GM23338 (cell line): ENCODE results near the gene CTNNA2. TPM values are rescaled to one million over a fixed set of nuclear protein-coding genes. Genes with fewer than 3 reads are reported as not detected.

Experiments used
- ATAC-seq: fragments of 200-7000 bp; cut with Tn5 transposase; 3 replicates; pipeline ENCODE4 v1.9.1; 2020
- DNase-seq: peaks from one replicate; pipeline ENCODE4 v3.0.0-alpha.2; 2015; ENCODE audit warnings: low spot score
- H2AFZ ChIP-seq: fragments of 200-600 bp; sonication (generic); 2 replicates; pipeline ENCODE4 v1.8.0; 2016; ENCODE audit warnings: antibody characterized with exemption, mild to moderate bottlenecking, moderate library complexity
- H3F3A ChIP-seq: fragments of 200-600 bp; sonication (generic); replicated peaks from 2 replicates; pipeline ENCODE4 v1.8.0; 2017; ENCODE audit warnings: antibody characterized with exemption, mixed run types, low read depth
- H3K27ac ChIP-seq: fragments of 200-600 bp; sonication (generic); 2 replicates; pipeline ENCODE4 v1.6.1; 2016; ENCODE audit warnings: low read depth
- H3K27me3 ChIP-seq: fragments of 200-600 bp; sonication (generic); 2 replicates; pipeline ENCODE4 v1.8.0; 2016; ENCODE audit warnings: mild to moderate bottlenecking, mixed run types, moderate library complexity; ENCODE audit not compliant: insufficient read depth
- H3K36me3 ChIP-seq: fragments of 200-600 bp; sonication (generic); 2 replicates; pipeline ENCODE4 v1.8.0; 2016; ENCODE audit warnings: mild to moderate bottlenecking; ENCODE audit not compliant: insufficient read depth
- H3K4me1 ChIP-seq: fragments of 200-600 bp; sonication (generic); 2 replicates; pipeline ENCODE4 v1.8.0; 2016; ENCODE audit warnings: mild to moderate bottlenecking, moderate library complexity; ENCODE audit not compliant: insufficient read depth
- H3K4me2 ChIP-seq: fragments of 200-600 bp; sonication (generic); 2 replicates; pipeline ENCODE4 v1.7.1; 2017; ENCODE audit warnings: mixed run types
- H3K4me3 ChIP-seq: fragments of 200-600 bp; sonication (generic); 2 replicates; pipeline ENCODE4 v1.6.1; 2016; ENCODE audit warnings: mixed run types
- H3K79me2 ChIP-seq: fragments of 200-600 bp; sonication (generic); replicated peaks from 2 replicates; pipeline ENCODE4 v1.8.0; 2017; ENCODE audit warnings: mild to moderate bottlenecking; ENCODE audit not compliant: insufficient read depth
- H3K9me2 ChIP-seq: fragments of 200-600 bp; sonication (generic); 2 replicates; pipeline ENCODE4 v1.8.0; 2017; ENCODE audit not compliant: insufficient read depth
- H4K20me1 ChIP-seq: fragments of 200-600 bp; sonication (generic); replicated peaks from 2 replicates; pipeline ENCODE4 v1.8.0; 2017; ENCODE audit warnings: mild to moderate bottlenecking; ENCODE audit not compliant: insufficient read depth
- H3K27ac Mint-ChIP-seq: 2 replicates; pipeline ENCODE4 v1.8.0; 2020; ENCODE audit warnings: inconsistent platforms, mild to moderate bottlenecking, moderate library complexity, mixed read lengths
- H3K27me3 Mint-ChIP-seq: 3 replicates; pipeline ENCODE4 v1.8.0; 2022; ENCODE audit warnings: low read depth, mild to moderate bottlenecking, moderate library complexity, mixed read lengths, inconsistent platforms; ENCODE audit not compliant: insufficient read depth, poor library complexity
- H3K36me3 Mint-ChIP-seq: 3 replicates; pipeline ENCODE4 v1.8.0; 2021; ENCODE audit warnings: low read depth, mild to moderate bottlenecking, inconsistent platforms, moderate library complexity, mixed read lengths
- H3K4me1 Mint-ChIP-seq: 3 replicates; pipeline ENCODE4 v1.8.0; 2020; ENCODE audit warnings: mild to moderate bottlenecking, inconsistent platforms, mixed read lengths
- H3K4me3 Mint-ChIP-seq: 3 replicates; pipeline ENCODE4 v1.8.0; 2021; ENCODE audit warnings: moderate library complexity, mild to moderate bottlenecking, inconsistent platforms, mixed read lengths
- H3K9me3 Mint-ChIP-seq: 3 replicates; pipeline ENCODE4 v1.8.0; 2020; ENCODE audit warnings: moderate library complexity, mild to moderate bottlenecking, inconsistent platforms, mixed read lengths
- CREB1 ChIP-seq: fragments of 250-450 bp; sonication (Bioruptor Pico); IDR thresholded peaks from 2 replicates; pipeline ENCODE4 v1.5.0; 2020; ENCODE audit warnings: low read depth, mild to moderate bottlenecking, moderate library complexity
- EZH2 ChIP-seq: fragments of 200-600 bp; sonication (generic); IDR thresholded peaks from one replicate; pipeline ENCODE4 v1.8.0; 2017; ENCODE audit warnings: antibody characterized with exemption, mild to moderate bottlenecking, low read depth; ENCODE audit not compliant: unreplicated experiment
- EZH2phosphoT487 ChIP-seq: fragments of 200-600 bp; sonication (generic); IDR thresholded peaks from one replicate; pipeline ENCODE4 v1.8.1; 2018; ENCODE audit warnings: antibody characterized with exemption; ENCODE audit not compliant: unreplicated experiment
- JUNB ChIP-seq: IDR thresholded peaks from one replicate; pipeline ENCODE4 v1.6.1; 2016; ENCODE audit warnings: antibody characterized with exemption; ENCODE audit not compliant: unreplicated experiment
- NANOG ChIP-seq: IDR thresholded peaks from 2 replicates; pipeline ENCODE4 v1.6.1; 2016; ENCODE audit warnings: antibody characterized with exemption, borderline replicate concordance
- POLR2AphosphoS5 ChIP-seq: IDR thresholded peaks from 2 replicates; pipeline ENCODE4 v1.6.1; 2016; ENCODE audit warnings: antibody characterized with exemption, low read depth
- STAT1 ChIP-seq: IDR thresholded peaks from one replicate; pipeline ENCODE4 v1.6.1; 2016; ENCODE audit warnings: antibody characterized with exemption; ENCODE audit not compliant: unreplicated experiment
- ZNF114 ChIP-seq: fragments of 250-450 bp; sonication (Bioruptor Pico); IDR thresholded peaks from 2 replicates; pipeline ENCODE4 v1.5.0; 2020; ENCODE audit warnings: mild to moderate bottlenecking, moderate library complexity
- ZNF331 ChIP-seq: fragments of 250-450 bp; sonication (Bioruptor Pico); IDR thresholded peaks from 2 replicates; pipeline ENCODE4 v1.5.0; 2020; ENCODE audit warnings: low read depth, mild to moderate bottlenecking, moderate library complexity
- polyA plus RNA-seq: library from polyadenylated mRNA; unstranded; fragments of >200 nt; fragmentation: Nextera tagmentation; extraction: Ambion mirVana; gene quantifications from 2 replicates; pipeline ENCODE4 v1.2.1, GENCODE V29; 2016
- total RNA-seq: library from RNA; depleted of rRNA; stranded (reverse); fragments of >200 nt; shearing (Covaris generic); gene quantifications from 2 replicates; pipeline ENCODE4 v1.2.3, GENCODE V29; 2014
- TF ChIP-seq, protein P1 (sequence below): IDR thresholded peaks from one replicate; pipeline ENCODE4 v1.6.1; 2018; ENCODE audit warnings: antibody characterized with exemption; ENCODE audit not compliant: unreplicated experiment
- TF ChIP-seq, protein P2 (sequence below): fragments of 250-450 bp; sonication (Bioruptor Pico); IDR thresholded peaks from 2 replicates; pipeline ENCODE4 v1.5.0; 2020; ENCODE audit warnings: mild to moderate bottlenecking, moderate library complexity
- TF ChIP-seq, protein P3 (sequence below), 2 experiments: fragments of 200-600 bp in 1 of 2; sonication (generic) in 1 of 2; conservative IDR thresholded peaks; 2 replicates each; pipeline versions ENCODE4 v1.5.1 to v1.6.1; 2016 to 2017; ENCODE audit warnings: antibody characterized with exemption in 2 of 2, low read depth in 2 of 2, mild to moderate bottlenecking in 2 of 2, moderate library complexity in 1 of 2
- TF ChIP-seq, protein P4 (sequence below): IDR thresholded peaks from 2 replicates; pipeline ENCODE4 v1.6.1; 2016; ENCODE audit warnings: antibody characterized with exemption

The CTNNA2 gene
- total and polyA plus RNA-seq, 2 experiments from 2014 or later: 6.4 to 15.6 TPM

DNA sequence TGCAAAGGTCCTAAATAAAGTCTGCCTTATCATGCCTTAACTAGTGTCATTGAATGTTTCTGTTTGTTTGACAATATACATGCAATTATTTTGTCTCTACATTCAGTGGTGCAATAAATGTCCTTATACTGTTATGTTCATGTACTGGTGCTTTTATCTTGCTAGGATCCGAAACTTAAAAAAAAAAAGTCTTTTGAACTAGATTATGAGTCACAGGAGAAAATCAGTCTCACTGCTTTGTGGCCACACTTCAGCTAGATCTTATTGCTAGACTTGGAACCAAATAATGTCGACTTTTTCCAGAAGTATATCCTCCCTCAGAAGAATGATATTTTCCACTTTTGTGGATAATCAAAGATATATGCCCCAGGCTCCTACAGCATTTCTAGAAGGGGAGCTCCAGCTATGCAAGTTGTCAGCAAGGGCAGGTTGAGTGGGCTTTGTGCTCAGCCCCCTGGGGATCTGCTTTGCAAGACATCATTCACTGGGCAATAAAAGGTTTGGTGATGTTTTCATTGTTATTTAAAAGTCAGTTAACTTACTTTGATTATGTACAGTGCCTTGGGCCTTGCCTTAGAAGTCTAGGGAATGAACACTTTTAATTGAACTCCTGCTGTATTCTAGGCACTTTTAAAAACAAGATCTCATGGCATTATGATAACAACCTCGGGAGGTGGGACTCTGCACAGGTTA lies 948.8 kb downstream of the CTNNA2 start:
- TF ChIP-seq JUNB: no peak
- no peak for TF ChIP-seq POLR2AphosphoS5
- TF ChIP-seq, protein P1, sequence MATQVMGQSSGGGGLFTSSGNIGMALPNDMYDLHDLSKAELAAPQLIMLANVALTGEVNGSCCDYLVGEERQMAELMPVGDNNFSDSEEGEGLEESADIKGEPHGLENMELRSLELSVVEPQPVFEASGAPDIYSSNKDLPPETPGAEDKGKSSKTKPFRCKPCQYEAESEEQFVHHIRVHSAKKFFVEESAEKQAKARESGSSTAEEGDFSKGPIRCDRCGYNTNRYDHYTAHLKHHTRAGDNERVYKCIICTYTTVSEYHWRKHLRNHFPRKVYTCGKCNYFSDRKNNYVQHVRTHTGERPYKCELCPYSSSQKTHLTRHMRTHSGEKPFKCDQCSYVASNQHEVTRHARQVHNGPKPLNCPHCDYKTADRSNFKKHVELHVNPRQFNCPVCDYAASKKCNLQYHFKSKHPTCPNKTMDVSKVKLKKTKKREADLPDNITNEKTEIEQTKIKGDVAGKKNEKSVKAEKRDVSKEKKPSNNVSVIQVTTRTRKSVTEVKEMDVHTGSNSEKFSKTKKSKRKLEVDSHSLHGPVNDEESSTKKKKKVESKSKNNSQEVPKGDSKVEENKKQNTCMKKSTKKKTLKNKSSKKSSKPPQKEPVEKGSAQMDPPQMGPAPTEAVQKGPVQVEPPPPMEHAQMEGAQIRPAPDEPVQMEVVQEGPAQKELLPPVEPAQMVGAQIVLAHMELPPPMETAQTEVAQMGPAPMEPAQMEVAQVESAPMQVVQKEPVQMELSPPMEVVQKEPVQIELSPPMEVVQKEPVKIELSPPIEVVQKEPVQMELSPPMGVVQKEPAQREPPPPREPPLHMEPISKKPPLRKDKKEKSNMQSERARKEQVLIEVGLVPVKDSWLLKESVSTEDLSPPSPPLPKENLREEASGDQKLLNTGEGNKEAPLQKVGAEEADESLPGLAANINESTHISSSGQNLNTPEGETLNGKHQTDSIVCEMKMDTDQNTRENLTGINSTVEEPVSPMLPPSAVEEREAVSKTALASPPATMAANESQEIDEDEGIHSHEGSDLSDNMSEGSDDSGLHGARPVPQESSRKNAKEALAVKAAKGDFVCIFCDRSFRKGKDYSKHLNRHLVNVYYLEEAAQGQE: no peak
- TF ChIP-seq EZH2: no peak
- TF ChIP-seq CREB1 (CRISPR knock-in tag): no peak
- TF ChIP-seq STAT1: no peak
- no peak for TF ChIP-seq EZH2phosphoT487
- TF ChIP-seq, protein P2, sequence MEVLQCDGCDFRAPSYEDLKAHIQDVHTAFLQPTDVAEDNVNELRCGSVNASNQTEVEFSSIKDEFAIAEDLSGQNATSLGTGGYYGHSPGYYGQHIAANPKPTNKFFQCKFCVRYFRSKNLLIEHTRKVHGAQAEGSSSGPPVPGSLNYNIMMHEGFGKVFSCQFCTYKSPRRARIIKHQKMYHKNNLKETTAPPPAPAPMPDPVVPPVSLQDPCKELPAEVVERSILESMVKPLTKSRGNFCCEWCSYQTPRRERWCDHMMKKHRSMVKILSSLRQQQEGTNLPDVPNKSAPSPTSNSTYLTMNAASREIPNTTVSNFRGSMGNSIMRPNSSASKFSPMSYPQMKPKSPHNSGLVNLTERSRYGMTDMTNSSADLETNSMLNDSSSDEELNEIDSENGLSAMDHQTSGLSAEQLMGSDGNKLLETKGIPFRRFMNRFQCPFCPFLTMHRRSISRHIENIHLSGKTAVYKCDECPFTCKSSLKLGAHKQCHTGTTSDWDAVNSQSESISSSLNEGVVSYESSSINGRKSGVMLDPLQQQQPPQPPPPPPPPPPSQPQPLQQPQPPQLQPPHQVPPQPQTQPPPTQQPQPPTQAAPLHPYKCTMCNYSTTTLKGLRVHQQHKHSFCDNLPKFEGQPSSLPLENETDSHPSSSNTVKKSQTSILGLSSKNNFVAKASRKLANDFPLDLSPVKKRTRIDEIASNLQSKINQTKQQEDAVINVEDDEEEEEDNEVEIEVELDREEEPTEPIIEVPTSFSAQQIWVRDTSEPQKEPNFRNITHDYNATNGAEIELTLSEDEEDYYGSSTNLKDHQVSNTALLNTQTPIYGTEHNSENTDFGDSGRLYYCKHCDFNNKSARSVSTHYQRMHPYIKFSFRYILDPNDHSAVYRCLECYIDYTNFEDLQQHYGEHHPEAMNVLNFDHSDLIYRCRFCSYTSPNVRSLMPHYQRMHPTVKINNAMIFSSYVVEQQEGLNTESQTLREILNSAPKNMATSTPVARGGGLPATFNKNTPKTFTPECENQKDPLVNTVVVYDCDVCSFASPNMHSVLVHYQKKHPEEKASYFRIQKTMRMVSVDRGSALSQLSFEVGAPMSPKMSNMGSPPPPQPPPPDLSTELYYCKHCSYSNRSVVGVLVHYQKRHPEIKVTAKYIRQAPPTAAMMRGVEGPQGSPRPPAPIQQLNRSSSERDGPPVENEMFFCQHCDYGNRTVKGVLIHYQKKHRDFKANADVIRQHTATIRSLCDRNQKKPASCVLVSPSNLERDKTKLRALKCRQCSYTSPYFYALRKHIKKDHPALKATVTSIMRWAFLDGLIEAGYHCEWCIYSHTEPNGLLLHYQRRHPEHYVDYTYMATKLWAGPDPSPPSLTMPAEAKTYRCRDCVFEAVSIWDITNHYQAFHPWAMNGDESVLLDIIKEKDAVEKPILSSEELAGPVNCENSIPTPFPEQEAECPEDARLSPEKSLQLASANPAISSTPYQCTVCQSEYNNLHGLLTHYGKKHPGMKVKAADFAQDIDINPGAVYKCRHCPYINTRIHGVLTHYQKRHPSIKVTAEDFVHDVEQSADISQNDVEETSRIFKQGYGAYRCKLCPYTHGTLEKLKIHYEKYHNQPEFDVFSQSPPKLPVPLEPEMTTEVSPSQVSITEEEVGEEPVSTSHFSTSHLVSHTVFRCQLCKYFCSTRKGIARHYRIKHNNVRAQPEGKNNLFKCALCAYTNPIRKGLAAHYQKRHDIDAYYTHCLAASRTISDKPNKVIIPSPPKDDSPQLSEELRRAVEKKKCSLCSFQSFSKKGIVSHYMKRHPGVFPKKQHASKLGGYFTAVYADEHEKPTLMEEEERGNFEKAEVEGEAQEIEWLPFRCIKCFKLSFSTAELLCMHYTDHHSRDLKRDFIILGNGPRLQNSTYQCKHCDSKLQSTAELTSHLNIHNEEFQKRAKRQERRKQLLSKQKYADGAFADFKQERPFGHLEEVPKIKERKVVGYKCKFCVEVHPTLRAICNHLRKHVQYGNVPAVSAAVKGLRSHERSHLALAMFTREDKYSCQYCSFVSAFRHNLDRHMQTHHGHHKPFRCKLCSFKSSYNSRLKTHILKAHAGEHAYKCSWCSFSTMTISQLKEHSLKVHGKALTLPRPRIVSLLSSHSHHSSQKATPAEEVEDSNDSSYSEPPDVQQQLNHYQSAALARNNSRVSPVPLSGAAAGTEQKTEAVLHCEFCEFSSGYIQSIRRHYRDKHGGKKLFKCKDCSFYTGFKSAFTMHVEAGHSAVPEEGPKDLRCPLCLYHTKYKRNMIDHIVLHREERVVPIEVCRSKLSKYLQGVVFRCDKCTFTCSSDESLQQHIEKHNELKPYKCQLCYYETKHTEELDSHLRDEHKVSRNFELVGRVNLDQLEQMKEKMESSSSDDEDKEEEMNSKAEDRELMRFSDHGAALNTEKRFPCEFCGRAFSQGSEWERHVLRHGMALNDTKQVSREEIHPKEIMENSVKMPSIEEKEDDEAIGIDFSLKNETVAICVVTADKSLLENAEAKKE (CRISPR knock-in tag): no peak
- TF ChIP-seq, protein P3, sequence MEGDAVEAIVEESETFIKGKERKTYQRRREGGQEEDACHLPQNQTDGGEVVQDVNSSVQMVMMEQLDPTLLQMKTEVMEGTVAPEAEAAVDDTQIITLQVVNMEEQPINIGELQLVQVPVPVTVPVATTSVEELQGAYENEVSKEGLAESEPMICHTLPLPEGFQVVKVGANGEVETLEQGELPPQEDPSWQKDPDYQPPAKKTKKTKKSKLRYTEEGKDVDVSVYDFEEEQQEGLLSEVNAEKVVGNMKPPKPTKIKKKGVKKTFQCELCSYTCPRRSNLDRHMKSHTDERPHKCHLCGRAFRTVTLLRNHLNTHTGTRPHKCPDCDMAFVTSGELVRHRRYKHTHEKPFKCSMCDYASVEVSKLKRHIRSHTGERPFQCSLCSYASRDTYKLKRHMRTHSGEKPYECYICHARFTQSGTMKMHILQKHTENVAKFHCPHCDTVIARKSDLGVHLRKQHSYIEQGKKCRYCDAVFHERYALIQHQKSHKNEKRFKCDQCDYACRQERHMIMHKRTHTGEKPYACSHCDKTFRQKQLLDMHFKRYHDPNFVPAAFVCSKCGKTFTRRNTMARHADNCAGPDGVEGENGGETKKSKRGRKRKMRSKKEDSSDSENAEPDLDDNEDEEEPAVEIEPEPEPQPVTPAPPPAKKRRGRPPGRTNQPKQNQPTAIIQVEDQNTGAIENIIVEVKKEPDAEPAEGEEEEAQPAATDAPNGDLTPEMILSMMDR (conservative IDR thresholded peaks at IDR 0.05; ENCODE audit: low read depth in 2 of 2): no peak
- TF ChIP-seq, protein P4, sequence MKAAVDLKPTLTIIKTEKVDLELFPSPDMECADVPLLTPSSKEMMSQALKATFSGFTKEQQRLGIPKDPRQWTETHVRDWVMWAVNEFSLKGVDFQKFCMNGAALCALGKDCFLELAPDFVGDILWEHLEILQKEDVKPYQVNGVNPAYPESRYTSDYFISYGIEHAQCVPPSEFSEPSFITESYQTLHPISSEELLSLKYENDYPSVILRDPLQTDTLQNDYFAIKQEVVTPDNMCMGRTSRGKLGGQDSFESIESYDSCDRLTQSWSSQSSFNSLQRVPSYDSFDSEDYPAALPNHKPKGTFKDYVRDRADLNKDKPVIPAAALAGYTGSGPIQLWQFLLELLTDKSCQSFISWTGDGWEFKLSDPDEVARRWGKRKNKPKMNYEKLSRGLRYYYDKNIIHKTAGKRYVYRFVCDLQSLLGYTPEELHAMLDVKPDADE: no peak
- TF ChIP-seq ZNF114 (CRISPR knock-in tag): no peak
- no peak for TF ChIP-seq NANOG
- no peak for TF ChIP-seq ZNF331 (CRISPR knock-in tag)
- no peaks in the 10 kb centered on the region for H3K9me3 Mint-ChIP-seq
- H3K4me2 ChIP-seq: peak overlapping the region; percentile 36
- no peaks in the 10 kb centered on the region for H3K36me3 Mint-ChIP-seq
- H3K27ac Mint-ChIP-seq: no peak overlapping the region
- no peaks in the 10 kb centered on the region for H3K27me3 Mint-ChIP-seq
- no peaks in the 10 kb centered on the region for H3K79me2 ChIP-seq
- H3K4me1 Mint-ChIP-seq: peaks cover 52% of the 10 kb centered on the region
- no peak overlapping the region; the same call in 1 of the 2 replicates for H3K4me3 ChIP-seq
- H3K4me1 ChIP-seq: peaks cover 49% of the 10 kb centered on the region
- peak; percentile 87 for ATAC-seq
- H3K27me3 ChIP-seq: no peaks in the 10 kb centered on the region
- no peak overlapping the region for H3K4me3 Mint-ChIP-seq
- no peaks in the 10 kb centered on the region for H3K9me2 ChIP-seq
- no peaks in the 10 kb centered on the region; the same call in 1 of the 2 replicates for H4K20me1 ChIP-seq
- H3F3A ChIP-seq: no peaks in the 10 kb centered on the region
- no peaks in the 10 kb centered on the region for H3K36me3 ChIP-seq
- no peak overlapping the region for H2AFZ ChIP-seq
- DNase-seq: peak; percentile 47
- no peak overlapping the region for H3K27ac ChIP-seq
